Transverse colon (tissue), 4 donors: Measurements from ENCODE around the gene DHX57.

Experiments used
- POLR2A ChIP-seq: fragments of 450-650 bp; IDR thresholded peaks from one replicate; pipeline ENCODE4 v1.6.1; 2016; ENCODE audit warnings: antibody characterized with exemption, mild to moderate bottlenecking, moderate library complexity
- POLR2AphosphoS5 ChIP-seq, 3 donors: sonication (generic); formaldehyde crosslinking; IDR thresholded peaks; one replicate each; pipeline ENCODE4 v1.6.1; 2016; ENCODE audit warnings: antibody characterized with exemption in 3 of 3
- TF ChIP-seq, protein P1 (sequence below), 5 experiments: fragments of 200-600 bp in 3 of 5; fragments of 450-650 bp in 2 of 5; sonication (generic) in 3 of 5; IDR thresholded peaks; 1 replicate in 2 of 5; 2 replicates in 3 of 5; pipeline ENCODE4 v1.5.1; 2016 to 2017; ENCODE audit warnings: antibody characterized with exemption in 5 of 5, inconsistent platforms in 3 of 5, mild to moderate bottlenecking in 2 of 5, moderate library complexity in 1 of 5

DNA sequence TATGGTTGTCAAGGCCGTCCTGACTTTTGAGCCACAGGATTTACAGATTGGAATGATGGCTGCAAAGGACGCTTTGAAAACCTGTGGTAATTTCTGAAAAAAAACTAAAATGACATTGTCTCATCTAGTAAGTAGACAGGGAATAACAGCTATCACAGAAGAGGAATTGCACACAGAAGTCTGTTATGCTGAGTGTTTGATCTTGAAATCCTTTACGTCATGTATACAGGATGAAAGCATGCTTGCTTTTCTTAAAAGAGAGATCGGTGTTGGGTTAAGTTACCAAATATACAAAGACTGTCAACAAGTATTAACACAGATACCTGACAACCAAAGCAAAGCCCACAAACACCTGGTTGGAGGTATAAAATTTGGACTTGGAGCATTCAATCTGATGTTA lies 112.0 kb downstream of the DHX57 start:
- TF ChIP-seq POLR2A, result no peak
- TF ChIP-seq, protein P1, sequence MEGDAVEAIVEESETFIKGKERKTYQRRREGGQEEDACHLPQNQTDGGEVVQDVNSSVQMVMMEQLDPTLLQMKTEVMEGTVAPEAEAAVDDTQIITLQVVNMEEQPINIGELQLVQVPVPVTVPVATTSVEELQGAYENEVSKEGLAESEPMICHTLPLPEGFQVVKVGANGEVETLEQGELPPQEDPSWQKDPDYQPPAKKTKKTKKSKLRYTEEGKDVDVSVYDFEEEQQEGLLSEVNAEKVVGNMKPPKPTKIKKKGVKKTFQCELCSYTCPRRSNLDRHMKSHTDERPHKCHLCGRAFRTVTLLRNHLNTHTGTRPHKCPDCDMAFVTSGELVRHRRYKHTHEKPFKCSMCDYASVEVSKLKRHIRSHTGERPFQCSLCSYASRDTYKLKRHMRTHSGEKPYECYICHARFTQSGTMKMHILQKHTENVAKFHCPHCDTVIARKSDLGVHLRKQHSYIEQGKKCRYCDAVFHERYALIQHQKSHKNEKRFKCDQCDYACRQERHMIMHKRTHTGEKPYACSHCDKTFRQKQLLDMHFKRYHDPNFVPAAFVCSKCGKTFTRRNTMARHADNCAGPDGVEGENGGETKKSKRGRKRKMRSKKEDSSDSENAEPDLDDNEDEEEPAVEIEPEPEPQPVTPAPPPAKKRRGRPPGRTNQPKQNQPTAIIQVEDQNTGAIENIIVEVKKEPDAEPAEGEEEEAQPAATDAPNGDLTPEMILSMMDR (IDR thresholded peaks at IDR 0.05), result no peak
- TF ChIP-seq POLR2AphosphoS5 (IDR thresholded peaks at IDR 0.05), result no peak
